NCI-H82 (cell line): Measurements from ENCODE around the gene PBX1.
A peak's percentile ranks its signal among the peaks of the same experiment; 100 is the strongest.

Experiments used
- DNase-seq: peaks from one replicate; lab custom pipeline; 2025; lab: John Stamatoyannopoulos, UW

PBX1 gene

GRCh38 chr1:164813776-164814175, 254.8 kb downstream of the PBX1 start:
- DNase-seq: no peak

GRCh38 chr1:164821648-164822047, 262.7 kb downstream of the PBX1 start:
- DNase-seq: no peak

- no peak for DNase-seq
Observed at GRCh38 chr1:164823486-164824279, 264.7 kb downstream of the PBX1 start.

- DNase-seq: peak; percentile 33
Observed at GRCh38 chr1:164824542-164824941, 265.6 kb downstream of the PBX1 start.

- DNase-seq: peak; percentile 80
Observed at GRCh38 chr1:164830628-164831027, 271.6 kb downstream of the PBX1 start.

- DNase-seq: no peak
Observed at GRCh38 chr1:164834641-164835040, 275.7 kb downstream of the PBX1 start.

- DNase-seq: no peak
Observed at GRCh38 chr1:164836614-164837018, 277.6 kb downstream of the PBX1 start.

GRCh38 chr1:164838786-164839185, 279.8 kb downstream of the PBX1 start:
- no peak for DNase-seq

GRCh38 chr1:164840936-164841335, 282.0 kb downstream of the PBX1 start:
- no peak for DNase-seq

GRCh38 chr1:164841702-164842465, 282.9 kb downstream of the PBX1 start:
- DNase-seq: no peak

- no peak for DNase-seq
Observed at GRCh38 chr1:164842870-164843269, 283.9 kb downstream of the PBX1 start.

- DNase-seq: no peak
Observed at GRCh38 chr1:164843743-164844500, 284.9 kb downstream of the PBX1 start.

- DNase-seq: no peak
Observed at GRCh38 chr1:164846731-164847691, 288.0 kb downstream of the PBX1 start.

- no peak for DNase-seq
Observed at GRCh38 chr1:164853146-164853545, 294.2 kb downstream of the PBX1 start.

- DNase-seq: no peak
Observed at GRCh38 chr1:164855716-164856329, 296.8 kb downstream of the PBX1 start.

- DNase-seq: no peak
Observed at GRCh38 chr1:164856381-164856780, 297.4 kb downstream of the PBX1 start.

- DNase-seq: no peak
Observed at GRCh38 chr1:164857439-164857838, 298.5 kb downstream of the PBX1 start.

GRCh38 chr1:164858096-164858632, 299.2 kb downstream of the PBX1 start:
- DNase-seq: no peak

GRCh38 chr1:164861632-164862031, 302.6 kb downstream of the PBX1 start:
- no peak for DNase-seq

- DNase-seq: peak; percentile 80
Observed at GRCh38 chr1:164863056-164863455, 304.1 kb downstream of the PBX1 start.

- DNase-seq: peak; percentile 14
Observed at GRCh38 chr1:164864161-164864560, 305.2 kb downstream of the PBX1 start.
